Trophoblast cell (in vitro differentiated cells and primary cell): ENCODE measurements around the gene QKI.

Experiments
- DNase-seq, 2 donors: peaks; one replicate each; pipeline ENCODE4 v3.0.0-alpha.2; 2016
- H2AFZ ChIP-seq: 2 replicates; pipeline ENCODE4 v1.6.1; 2013; ENCODE audit warnings: low read length, moderate library complexity, mild to moderate bottlenecking; ENCODE audit not compliant: insufficient read depth, poor library complexity
- H2AK5ac ChIP-seq: 2 replicates; pipeline ENCODE4 v1.6.1; 2013; ENCODE audit warnings: mild to moderate bottlenecking, low read length
- H2BK120ac ChIP-seq: 2 replicates; pipeline ENCODE4 v1.6.1; 2013; ENCODE audit warnings: low read length, mild to moderate bottlenecking, moderate library complexity; ENCODE audit not compliant: insufficient read depth, poor library complexity
- H2BK12ac ChIP-seq: 2 replicates; pipeline ENCODE4 v1.6.1; 2013; ENCODE audit warnings: mild to moderate bottlenecking, low read length, moderate library complexity
- H2BK5ac ChIP-seq: 2 replicates; pipeline ENCODE4 v1.6.1; 2013; ENCODE audit warnings: low read length, low read depth, moderate library complexity, mild to moderate bottlenecking; ENCODE audit not compliant: poor library complexity
- H3K14ac ChIP-seq: 2 replicates; pipeline ENCODE4 v1.6.1; 2013; ENCODE audit warnings: mild to moderate bottlenecking, low read length
- H3K18ac ChIP-seq: 2 replicates; pipeline ENCODE4 v1.6.1; 2013; ENCODE audit warnings: mild to moderate bottlenecking, low read length
- H3K23ac ChIP-seq: 2 replicates; pipeline ENCODE4 v1.6.1; 2013; ENCODE audit warnings: low read length
- H3K27ac ChIP-seq: 2 replicates; pipeline ENCODE4 v1.5.1; 2013; ENCODE audit warnings: low read depth, mild to moderate bottlenecking, inconsistent platforms, low read length, moderate library complexity
- H3K27me3 ChIP-seq: 2 replicates; pipeline ENCODE4 v1.6.1; 2013; ENCODE audit warnings: inconsistent platforms, mild to moderate bottlenecking, low read length, moderate library complexity; ENCODE audit not compliant: insufficient read depth
- H3K36me3 ChIP-seq, 2 experiments: 1 replicate in 1 of 2; 2 replicates in 1 of 2; pipeline ENCODE4 v1.6.1; 2013; ENCODE audit warnings: low read length in 2 of 2, mild to moderate bottlenecking in 2 of 2, moderate library complexity in 1 of 2; ENCODE audit not compliant: insufficient read depth in 2 of 2, control insufficient read depth in 1 of 2
- H3K4ac ChIP-seq: 2 replicates; pipeline ENCODE4 v1.6.1; 2013; ENCODE audit warnings: low read depth, mild to moderate bottlenecking, low read length, moderate library complexity
- H3K4me1 ChIP-seq, 2 experiments: 1 replicate in 1 of 2; 2 replicates in 1 of 2; pipeline ENCODE4 v1.6.1; 2013; ENCODE audit warnings: low read length in 2 of 2, mild to moderate bottlenecking in 2 of 2, moderate library complexity in 1 of 2; ENCODE audit not compliant: insufficient read depth in 2 of 2, control insufficient read depth in 1 of 2
- H3K4me2 ChIP-seq: 2 replicates; pipeline ENCODE4 v1.6.1; 2013; ENCODE audit warnings: inconsistent platforms, mild to moderate bottlenecking, low read length, moderate library complexity
- H3K4me3 ChIP-seq: 2 replicates; pipeline ENCODE4 v1.5.1; 2013; ENCODE audit warnings: mild to moderate bottlenecking, low read depth, low read length, inconsistent platforms
- H3K79me1 ChIP-seq: one replicate; pipeline ENCODE4 v1.6.1; 2013; ENCODE audit warnings: low read length
- H3K79me2 ChIP-seq: 2 replicates; pipeline ENCODE4 v1.6.1; 2013; ENCODE audit warnings: low read length, mild to moderate bottlenecking; ENCODE audit not compliant: control insufficient read depth, insufficient read depth, poor library complexity
- H3K9ac ChIP-seq: 2 replicates; pipeline ENCODE4 v1.6.1; 2013; ENCODE audit warnings: mild to moderate bottlenecking, low read length
- H3K9me3 ChIP-seq: 2 replicates; pipeline ENCODE4 v1.6.1; 2013; ENCODE audit warnings: low read depth, mild to moderate bottlenecking, control low read depth, inconsistent platforms, low read length; ENCODE audit not compliant: insufficient read depth
- H4K12ac ChIP-seq: 2 replicates; pipeline ENCODE4 v1.6.1; 2013; ENCODE audit warnings: low read depth, mild to moderate bottlenecking, low read length, moderate library complexity
- H4K8ac ChIP-seq: 2 replicates; pipeline ENCODE4 v1.6.1; 2013; ENCODE audit warnings: low read depth, mild to moderate bottlenecking, low read length, moderate library complexity
- H4K91ac ChIP-seq: one replicate; pipeline ENCODE4 v1.6.1; 2013; ENCODE audit warnings: low read depth, mild to moderate bottlenecking, low read length, moderate library complexity
- WGBS: extraction: QIAGEN DNeasy Blood & Tissue Kit; methylation state at CpG from one replicate; pipeline ENCODE4 v1.1.7; 2013; ENCODE audit warnings: missing lambda C conversion rate; ENCODE audit not compliant: insufficient read length, insufficient coverage; ENCODE audit errors: extremely low coverage; 5-methylcytosine and 5-hydroxymethylcytosine counted together

Gene QKI

DNA sequence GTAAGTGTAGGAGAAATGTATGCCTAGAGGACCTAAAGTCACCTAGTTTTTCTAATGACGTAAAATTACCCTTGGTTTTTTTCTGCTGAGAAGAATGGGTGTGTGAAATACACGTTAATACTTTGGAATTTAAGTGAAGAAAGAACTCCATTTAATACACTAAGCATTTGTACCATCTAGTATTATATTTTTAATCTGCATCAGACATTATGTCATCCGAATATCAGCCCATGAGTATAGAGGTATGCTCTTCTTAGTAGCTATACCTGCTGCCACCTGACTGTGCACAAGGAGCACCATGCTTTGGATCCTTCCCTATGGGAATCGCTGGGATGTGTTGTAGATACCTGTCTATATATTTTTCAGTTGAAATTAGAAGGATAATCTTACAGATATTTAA, 106.4 kb downstream of the QKI start:
- Histone ChIP-seq H3K14ac (no peak overlapping the region), H3K4me2 (no peak overlapping the region), H3K27me3 (no peaks in the 10 kb centered on the region), H2BK5ac (no peak overlapping the region), H2AFZ (no peak overlapping the region), H3K23ac (no peak overlapping the region), H4K8ac (no peak overlapping the region), H3K79me1 (no peaks in the 10 kb centered on the region), H4K12ac (no peak overlapping the region), H2BK12ac (no peak overlapping the region), H2AK5ac (no peak overlapping the region), H3K4me3 (no peak overlapping the region), H3K9ac (no peak overlapping the region), H4K91ac (no peak overlapping the region), H3K9me3 (no peaks in the 10 kb centered on the region), H3K79me2 (no peaks in the 10 kb centered on the region), H3K27ac (no peak overlapping the region), H3K4ac (no peak overlapping the region), H3K4me1 (no peaks in the 10 kb centered on the region), H3K18ac (no peak overlapping the region), H3K36me3 (peaks cover 0 to 3% of the 10 kb centered on the region in 2 experiments), H2BK120ac (no peak overlapping the region)
- DNase-seq, result peak; percentile 10 to 76
- WGBS, result no CpG with 5 or more reads among the region's 4 CpGs

- no peak overlapping the region for H3K4me2 ChIP-seq
- no peak overlapping the region for H4K91ac ChIP-seq
- H2BK120ac ChIP-seq, result no peak overlapping the region
- no peak overlapping the region for H3K9ac ChIP-seq
- H3K79me1 ChIP-seq, result no peaks in the 10 kb centered on the region
- no peak for DNase-seq
- peaks cover 0 to 3% of the 10 kb centered on the region in 2 experiments for H3K36me3 ChIP-seq
- no peak overlapping the region for H2AFZ ChIP-seq
- H3K27ac ChIP-seq, result no peak overlapping the region
- no peak overlapping the region for H3K4ac ChIP-seq
- H4K8ac ChIP-seq, result no peak overlapping the region
- H4K12ac ChIP-seq, result no peak overlapping the region
- H2BK5ac ChIP-seq, result no peak overlapping the region
- H2AK5ac ChIP-seq, result no peak overlapping the region
- no CpG with 5 or more reads among the region's 1 CpG for WGBS
- no peak overlapping the region for H3K18ac ChIP-seq
- no peak overlapping the region for H2BK12ac ChIP-seq
- H3K9me3 ChIP-seq, result no peaks in the 10 kb centered on the region
- no peaks in the 10 kb centered on the region for H3K79me2 ChIP-seq
- H3K4me1 ChIP-seq, result no peaks in the 10 kb centered on the region
- no peak overlapping the region for H3K4me3 ChIP-seq
- H3K14ac ChIP-seq, result no peak overlapping the region
- H3K23ac ChIP-seq, result no peak overlapping the region
- no peaks in the 10 kb centered on the region for H3K27me3 ChIP-seq
Observed at GRCh38 chr6:163522033-163522432, 107.5 kb downstream of the QKI start.

- Histone ChIP-seq H3K79me1 (no peaks in the 10 kb centered on the region), H2AFZ (no peak overlapping the region), H3K18ac (no peak overlapping the region), H3K36me3 (peaks cover 0 to 3% of the 10 kb centered on the region in 2 experiments), H2BK5ac (no peak overlapping the region), H3K9me3 (no peaks in the 10 kb centered on the region), H3K23ac (no peak overlapping the region), H2BK12ac (no peak overlapping the region), H4K12ac (no peak overlapping the region), H3K4me1 (no peaks in the 10 kb centered on the region), H3K4me2 (no peak overlapping the region), H4K8ac (no peak overlapping the region), H3K79me2 (no peaks in the 10 kb centered on the region), H3K9ac (no peak overlapping the region), H3K4me3 (no peak overlapping the region), H2AK5ac (no peak overlapping the region), H3K14ac (no peak overlapping the region), H3K27me3 (no peaks in the 10 kb centered on the region), H2BK120ac (no peak overlapping the region), H3K27ac (no peak overlapping the region), H4K91ac (no peak overlapping the region), H3K4ac (no peak overlapping the region)
- peak in 1 of 2 donors; percentile 42 for DNase-seq
Observed at GRCh38 chr6:163525926-163526325, 111.4 kb downstream of the QKI start.

DNA sequence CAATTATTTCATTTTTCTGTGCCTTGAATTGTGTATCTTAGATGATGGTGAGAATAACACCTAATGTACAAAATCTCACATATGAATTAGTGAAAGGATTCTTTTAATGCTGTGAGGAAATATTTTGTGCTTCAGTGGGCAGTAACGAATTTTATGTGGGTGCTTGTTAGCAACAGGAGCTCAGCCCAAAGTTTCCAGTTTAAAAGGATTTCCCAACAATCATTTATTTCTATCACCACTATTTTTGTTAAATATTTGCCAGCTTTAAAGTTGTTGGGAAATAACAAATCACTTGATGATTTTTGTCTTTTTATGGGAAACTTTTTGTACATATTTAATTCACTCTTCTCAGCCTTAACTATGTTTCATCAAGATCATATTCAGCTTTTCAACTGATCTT, 111.8 kb downstream of the QKI start:
- Histone ChIP-seq H4K8ac (no peak overlapping the region), H3K18ac (no peak overlapping the region), H4K91ac (no peak overlapping the region), H3K4ac (no peak overlapping the region), H3K9me3 (no peaks in the 10 kb centered on the region), H3K79me1 (no peaks in the 10 kb centered on the region), H3K79me2 (no peaks in the 10 kb centered on the region), H3K4me1 (peaks cover 0 to 3% of the 10 kb centered on the region in 2 experiments), H2BK5ac (no peak overlapping the region), H3K27me3 (no peaks in the 10 kb centered on the region), H2AK5ac (no peak overlapping the region), H3K23ac (no peak overlapping the region), H3K9ac (no peak overlapping the region), H4K12ac (no peak overlapping the region), H2AFZ (no peak overlapping the region), H2BK120ac (no peak overlapping the region), H3K14ac (no peak overlapping the region), H3K36me3 (peaks cover 0 to 3% of the 10 kb centered on the region in 2 experiments), H3K4me2 (no peak overlapping the region), H3K27ac (no peak overlapping the region), H3K4me3 (no peak overlapping the region), H2BK12ac (no peak overlapping the region)
- DNase-seq, result no peak
- WGBS, result no CpG with 5 or more reads among the region's 1 CpG
